Cardiac muscle cell (in vitro differentiated cells and primary cell): ENCODE data around the gene THPO. TPM values are rescaled to one million over a fixed set of nuclear protein-coding genes. Genes with fewer than 3 reads are reported as not detected.
"Not testable (repeated sequence)": the region's sequence is repeated elsewhere in the genome, so short reads cannot be mapped to it uniquely, and the experiment has no call there.

Source experiments
- DNase-seq, 2 donors: peaks; one replicate each; pipeline versions ENCODE4 v3.0.0 to v3.0.0-alpha.2; 2010 to 2017; ENCODE audit warnings: low read depth in 1 of 2, low spot score in 1 of 2
- H3K27ac ChIP-seq: fragments of 200-600 bp; sonication (generic); 2 replicates; pipeline ENCODE4 v1.5.1; 2016
- H3K27me3 ChIP-seq: fragments of 200-600 bp; sonication (generic); 2 replicates; pipeline ENCODE4 v1.6.0; 2016; ENCODE audit warnings: control low read depth
- H3K36me3 ChIP-seq: fragments of 200-600 bp; sonication (generic); 2 replicates; pipeline ENCODE4 v1.5.1; 2016; ENCODE audit warnings: control low read depth
- H3K4me1 ChIP-seq: fragments of 200-600 bp; sonication (generic); 2 replicates; pipeline ENCODE4 v1.8.1; 2017; ENCODE audit warnings: low read depth, mild to moderate bottlenecking, mixed run types
- H3K4me3 ChIP-seq: fragments of 200-600 bp; sonication (generic); 2 replicates; pipeline ENCODE4 v1.5.1; 2016; ENCODE audit warnings: mild to moderate bottlenecking
- H3K9me3 ChIP-seq: fragments of 200-600 bp; sonication (generic); 2 replicates; pipeline ENCODE4 v1.5.1; 2017; ENCODE audit warnings: low read depth, mild to moderate bottlenecking, control low read depth
- CTCF ChIP-seq: IDR thresholded peaks from 2 replicates; pipeline ENCODE4 v1.5.1; 2012; ENCODE audit warnings: low read depth, mild to moderate bottlenecking, low read length
- polyA plus RNA-seq: library from polyadenylated mRNA; unstranded; fragments of >200 nt; fragmentation: Nextera tagmentation; extraction: Ambion mirVana; gene quantifications from 2 replicates; pipeline ENCODE4 v1.2.1, GENCODE V29; 2016
- total RNA-seq: library from RNA; depleted of rRNA; stranded (reverse); fragments of >200 nt; gene quantifications from 2 replicates; pipeline ENCODE4 v1.2.3, GENCODE V29; 2016

The THPO gene
- total and polyA plus RNA-seq, 2 experiments from 2014 or later: 3.0 to 3.5 TPM

- Histone ChIP-seq H3K9me3 (no peaks in the 10 kb centered on the region), H3K4me1 (peaks cover 13% of the 10 kb centered on the region), H3K4me3 (no peak overlapping the region), H3K36me3 (no peaks in the 10 kb centered on the region), H3K27ac (no peak overlapping the region), H3K27me3 (no peaks in the 10 kb centered on the region)
- DNase-seq: no peak
- TF ChIP-seq CTCF: no peak
These were observed 36.1 kb downstream of the THPO start for GRCh38 chr3:184341925-184342324.

GRCh38 chr3:184339451-184340135, 38.4 kb downstream of the THPO start:
- not testable (repeated sequence) for H3K27ac ChIP-seq, H3K36me3 ChIP-seq, H3K4me1 ChIP-seq, H3K4me3 ChIP-seq, H3K27me3 ChIP-seq, DNase-seq, H3K9me3 ChIP-seq

- Histone ChIP-seq H3K9me3 (no peaks in the 10 kb centered on the region), H3K4me1 (peaks cover 5% of the 10 kb centered on the region), H3K27me3 (no peaks in the 10 kb centered on the region), H3K4me3 (no peak overlapping the region), H3K27ac (no peak overlapping the region), H3K36me3 (peaks cover 8% of the 10 kb centered on the region)
- DNase-seq: no peak
- TF ChIP-seq CTCF: no peak
These were observed 39.0 kb downstream of the THPO start for GRCh38 chr3:184339001-184339400.

GRCh38 chr3:184338511-184338945, 39.5 kb downstream of the THPO start:
- no peaks in the 10 kb centered on the region for H3K9me3 ChIP-seq
- H3K27ac ChIP-seq: no peak overlapping the region
- peaks cover 13% of the 10 kb centered on the region for H3K36me3 ChIP-seq
- H3K4me1 ChIP-seq: peaks cover 5% of the 10 kb centered on the region
- H3K4me3 ChIP-seq: no peak overlapping the region
- DNase-seq: peak; percentile 32 to 93
- peak; percentile 20 for TF ChIP-seq CTCF
- H3K27me3 ChIP-seq: no peaks in the 10 kb centered on the region

- Histone ChIP-seq H3K27ac (no peak overlapping the region), H3K9me3 (no peaks in the 10 kb centered on the region), H3K36me3 (peaks cover 18% of the 10 kb centered on the region), H3K4me1 (peaks cover 5% of the 10 kb centered on the region), H3K4me3 (no peak overlapping the region), H3K27me3 (no peaks in the 10 kb centered on the region)
- TF ChIP-seq CTCF: no peak
- DNase-seq: no peak
These were observed 40.0 kb downstream of the THPO start for GRCh38 chr3:184337981-184338380.

- peaks cover 20% of the 10 kb centered on the region for H3K36me3 ChIP-seq
- TF ChIP-seq CTCF: no peak
- peak in 1 of 2 donors; percentile 49 for DNase-seq
- H3K27ac ChIP-seq: peak within 1 kb of the TSS; percentile 93
- no peaks in the 10 kb centered on the region for H3K27me3 ChIP-seq
- peak within 1 kb of the TSS; percentile 66 for H3K4me3 ChIP-seq
- H3K9me3 ChIP-seq: no peaks in the 10 kb centered on the region
- peaks cover 5% of the 10 kb centered on the region for H3K4me1 ChIP-seq
These were observed 40.6 kb downstream of the THPO start, which contains the start of gene FAM131A for GRCh38 chr3:184337399-184337714. TSS of gene FAM131A (plus strand) at chr3:184337600. CDS start at chr3:184337631, 31 bp downstream.
